Retina (tissue), 1 donor: ENCODE data around the gene CIB4.
"Not testable (repeated sequence)": the region's sequence is repeated elsewhere in the genome, so short reads cannot be mapped to it uniquely, and the experiment has no call there.

Experiments
- DNase-seq: peaks from one replicate; pipeline ENCODE4 v3.0.0-alpha.2; 2016

Gene CIB4

DNA sequence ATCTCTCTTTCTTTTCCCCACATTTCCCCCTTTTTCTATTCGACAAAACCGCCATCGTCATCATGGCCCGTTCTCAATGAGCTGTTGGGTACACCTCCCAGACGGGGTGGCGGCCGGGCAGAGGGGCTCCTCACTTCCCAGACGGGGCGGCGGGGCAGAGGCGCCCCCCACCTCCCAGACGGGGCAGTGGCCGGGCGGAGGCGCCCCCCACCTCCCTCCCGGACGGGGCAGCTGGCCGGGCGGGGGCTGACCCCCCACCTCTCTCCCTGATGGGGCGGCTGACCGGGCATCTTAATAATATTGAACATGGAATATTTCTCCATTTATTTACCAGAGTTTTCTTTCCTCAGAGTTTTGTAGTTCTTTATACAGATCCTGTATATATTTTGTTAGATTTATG, 24.1 kb upstream of the CIB4 start:
- DNase-seq, result not testable (repeated sequence)

DNA sequence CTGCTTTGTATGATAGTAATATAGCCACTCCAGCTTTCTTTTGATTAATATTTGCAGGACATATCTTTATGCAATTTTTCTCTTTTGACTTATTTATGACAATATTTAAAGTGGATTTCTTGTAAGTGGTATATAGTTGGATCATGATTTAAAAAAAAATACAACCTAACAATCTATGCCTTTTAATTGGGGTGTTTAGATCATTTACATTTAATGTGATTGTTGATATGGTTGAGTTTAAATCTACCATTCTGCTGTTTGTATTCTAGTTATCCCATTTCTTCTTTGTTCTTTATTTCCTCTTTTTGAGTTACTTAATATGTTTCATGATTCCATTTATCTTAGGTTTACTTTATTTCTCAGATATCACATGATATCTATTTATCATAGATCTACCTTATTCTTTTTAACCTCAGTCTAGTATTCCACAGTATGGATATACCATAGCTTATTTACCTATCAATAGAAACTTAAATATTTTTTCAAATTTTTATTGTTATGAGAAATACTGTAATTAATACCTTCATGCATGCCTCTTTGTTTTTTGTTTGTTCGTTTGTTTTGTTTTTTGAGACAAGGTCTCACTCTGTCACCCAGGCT, 19.3 kb upstream of the CIB4 start:
- no peak for DNase-seq

GRCh38 chr2:26658691-26659346, 17.7 kb upstream of the CIB4 start:
- no peak for DNase-seq

DNA sequence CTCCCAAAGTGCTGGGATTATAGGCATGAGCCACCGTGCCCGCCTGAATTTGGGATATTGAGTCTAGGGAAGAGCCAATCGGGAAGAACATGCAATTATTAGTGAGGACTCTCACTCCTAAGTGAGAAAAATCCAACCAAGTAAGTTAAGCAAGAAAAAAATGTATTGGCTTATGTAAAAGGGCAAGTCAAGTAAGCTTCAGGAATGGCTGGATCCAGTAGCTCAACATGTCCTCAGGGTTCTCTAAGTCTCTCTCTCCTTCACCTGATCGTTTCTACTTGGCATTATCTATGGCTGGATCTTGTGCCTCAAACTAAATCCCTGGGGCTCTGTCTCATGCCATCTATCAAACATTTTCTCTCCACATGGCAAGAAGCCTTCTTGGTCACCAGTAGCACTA, 16.1 kb upstream of the CIB4 start:
- no peak for DNase-seq

GRCh38 chr2:26655611-26656195, 14.5 kb upstream of the CIB4 start:
- DNase-seq, result no peak

DNA sequence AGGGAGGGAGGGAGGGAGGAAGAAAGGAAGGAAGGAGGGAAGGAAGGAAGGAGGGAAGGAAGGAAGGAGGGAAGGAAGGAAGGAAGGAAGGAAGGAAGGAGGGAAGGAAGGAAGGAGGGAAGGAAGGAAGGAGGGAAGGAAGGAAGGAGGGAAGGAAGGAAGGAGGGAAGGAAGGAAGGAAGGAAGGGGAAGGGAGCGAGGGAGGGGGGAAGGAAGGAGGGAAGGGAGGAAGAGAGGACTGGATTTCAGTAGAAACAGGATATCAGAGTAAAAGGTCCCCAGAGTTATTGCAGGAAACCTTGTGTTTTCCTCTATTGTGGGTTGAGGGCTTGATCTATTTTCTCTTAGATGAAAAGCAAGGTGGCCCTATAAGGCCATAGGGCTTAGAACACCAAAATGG, 14.0 kb upstream of the CIB4 start:
- DNase-seq, result not testable (repeated sequence)

DNA sequence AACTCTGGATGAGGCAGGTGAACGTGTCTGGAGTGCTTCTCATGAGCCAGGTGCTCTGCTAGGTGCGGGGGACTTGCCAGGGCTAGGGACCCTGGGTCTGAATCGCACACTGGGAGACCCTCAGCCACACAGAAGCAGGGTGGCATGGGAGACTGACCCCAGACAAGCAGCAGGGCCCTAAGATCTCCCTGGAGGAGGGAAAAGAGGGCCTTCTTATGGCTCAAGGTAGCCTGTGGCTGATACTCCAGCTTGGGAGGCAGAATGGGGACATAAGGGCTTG, 12.8 kb upstream of the CIB4 start:
- no peak for DNase-seq

GRCh38 chr2:26653207-26654060, 12.3 kb upstream of the CIB4 start:
- DNase-seq, result no peak

DNA sequence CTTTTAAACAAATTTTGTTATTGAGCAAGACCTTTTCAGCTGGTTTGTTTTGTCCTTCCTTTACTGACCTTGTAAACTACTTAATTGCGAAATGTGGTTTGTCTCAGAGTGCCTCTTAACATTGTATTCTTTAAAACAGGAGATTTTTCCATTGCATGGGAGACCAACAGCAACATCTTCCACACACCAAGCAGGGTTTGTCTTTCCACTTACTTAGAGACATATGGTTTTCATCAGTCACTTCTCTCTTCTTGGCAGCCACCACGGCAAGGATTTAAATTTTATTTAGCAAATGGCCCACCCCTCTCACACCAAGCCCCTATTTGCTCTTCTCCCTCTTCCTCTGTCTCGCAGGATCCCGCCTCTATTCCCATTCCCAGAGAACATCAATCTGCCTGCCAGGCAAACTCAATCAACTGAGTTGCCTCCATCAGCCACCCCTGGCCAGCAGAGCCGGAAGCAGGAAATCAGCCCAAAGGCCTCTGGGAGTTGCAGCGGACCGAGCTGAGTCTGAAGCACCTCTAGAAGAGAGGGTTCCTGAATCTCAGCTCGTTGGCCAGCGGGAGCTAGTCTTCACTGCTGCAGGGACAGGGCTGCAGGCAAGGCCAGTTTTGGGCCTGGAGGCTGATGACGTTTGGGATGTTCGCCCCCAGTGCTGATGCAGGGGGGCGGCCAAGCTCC, 11.3 kb upstream of the CIB4 start:
- no peak for DNase-seq

- DNase-seq, result no peak
Observed at GRCh38 chr2:26651799-26652198, 10.6 kb upstream of the CIB4 start.

GRCh38 chr2:26651470-26651771, 10.3 kb upstream of the CIB4 start:
- no peak for DNase-seq

- no peak for DNase-seq
Observed at GRCh38 chr2:26650713-26651469, 9.7 kb upstream of the CIB4 start.

- no peak for DNase-seq
Observed at GRCh38 chr2:26649992-26650712, 9.0 kb upstream of the CIB4 start.

- no peak for DNase-seq
Observed at GRCh38 chr2:26649322-26649721, 8.2 kb upstream of the CIB4 start.

DNA sequence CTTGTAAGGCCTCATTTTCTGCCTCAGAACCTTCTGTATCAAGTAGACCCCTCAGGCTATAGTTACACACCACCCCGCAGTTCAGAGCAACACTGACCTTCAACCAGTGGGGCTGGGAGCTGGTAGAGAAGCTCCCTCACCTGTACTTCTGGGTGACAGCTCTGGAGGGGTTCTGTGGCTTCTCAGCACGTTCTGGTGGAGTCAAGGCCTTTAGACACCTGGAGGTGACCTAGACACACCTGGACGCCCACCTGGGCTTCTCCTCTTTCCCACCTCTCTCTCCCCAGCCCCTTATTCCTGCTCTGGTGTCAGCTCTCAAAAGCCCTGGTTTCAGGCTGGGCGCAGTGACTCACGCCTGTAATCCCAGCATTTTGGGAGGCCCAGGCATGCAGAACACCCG, 7.3 kb upstream of the CIB4 start:
- no peak for DNase-seq

DNA sequence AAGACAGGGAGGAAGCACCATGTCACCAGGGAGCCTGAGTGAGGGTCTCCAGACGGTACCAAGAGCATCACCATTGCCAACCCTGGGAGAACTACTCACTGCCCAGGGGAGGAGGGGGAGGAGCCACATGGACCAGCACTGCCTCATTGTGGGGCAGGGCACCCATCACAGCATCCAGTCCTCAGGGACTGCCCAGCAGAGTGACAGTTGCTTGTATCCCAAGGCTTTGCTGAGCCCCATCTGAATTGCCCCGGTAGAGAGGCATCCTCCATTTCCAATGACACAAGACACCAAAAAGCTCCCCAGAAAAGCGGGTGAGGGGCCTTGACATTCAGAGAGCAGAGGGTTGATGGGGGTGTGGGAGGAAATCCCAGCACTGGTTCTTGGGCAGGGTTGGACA, 6.8 kb upstream of the CIB4 start:
- no peak for DNase-seq

DNA sequence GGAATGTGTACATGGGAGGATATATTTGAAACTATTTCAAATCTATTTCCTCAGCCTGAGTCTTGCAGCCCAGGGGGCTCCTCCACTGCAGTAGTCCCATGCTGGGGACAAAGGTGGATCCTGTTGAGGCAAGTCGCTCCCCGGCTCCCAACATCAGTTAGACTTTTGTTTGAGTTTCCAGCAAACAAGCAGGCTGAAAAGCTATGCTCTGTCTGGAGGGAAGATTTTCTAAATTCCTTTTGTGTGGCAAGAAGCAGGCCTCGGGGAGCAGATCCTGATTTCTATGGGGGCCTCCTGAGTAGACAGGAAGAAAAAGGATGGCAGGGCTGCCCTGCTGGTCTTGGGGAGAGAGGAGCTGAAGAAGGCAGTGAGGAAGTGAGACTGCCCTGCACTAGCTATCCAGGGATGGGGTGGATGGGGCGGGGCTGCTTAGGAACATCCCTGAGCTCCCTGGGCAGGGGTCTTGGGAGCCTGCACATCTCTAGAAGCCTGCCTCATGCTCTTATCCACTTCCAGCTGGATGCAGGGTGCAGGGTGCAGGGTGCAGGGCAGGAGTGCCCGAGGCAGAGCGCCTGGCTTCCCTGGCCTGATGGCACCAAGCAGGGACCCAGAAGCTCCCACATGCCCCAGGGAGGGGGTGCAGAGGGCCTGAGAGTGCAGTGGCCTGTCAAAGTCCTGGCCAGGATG, 6.0 kb upstream of the CIB4 start:
- no peak for DNase-seq

GRCh38 chr2:26645762-26646161, 4.6 kb upstream of the CIB4 start:
- no peak for DNase-seq

- DNase-seq, result no peak
Observed at GRCh38 chr2:26644188-26644835, 3.1 kb upstream of the CIB4 start.

GRCh38 chr2:26642429-26642828, 1.3 kb upstream of the CIB4 start:
- DNase-seq, result no peak

DNA sequence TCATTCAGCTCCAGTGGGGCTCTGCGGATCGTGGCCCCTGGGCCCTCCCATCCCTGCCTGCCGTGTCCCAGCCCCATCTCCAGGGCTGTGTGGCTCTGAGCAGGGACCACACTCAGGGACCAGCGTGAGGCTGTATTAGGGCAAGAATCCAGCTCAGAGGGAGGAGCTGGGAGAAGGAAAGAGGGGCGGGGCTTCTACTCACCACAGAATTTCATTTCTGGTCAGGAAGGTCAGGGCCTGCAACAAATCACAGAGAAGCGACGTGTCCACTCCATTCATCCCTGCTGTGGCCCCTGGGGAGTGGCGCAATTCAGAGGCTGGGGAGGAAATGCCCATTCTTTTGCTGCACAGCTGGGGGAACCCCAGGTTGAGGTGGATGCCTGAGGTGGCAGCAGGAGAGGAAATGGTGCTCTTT, 828 bp downstream of the CIB4 start:
- DNase-seq, result no peak
